ENCODE results near the gene NFKBIZ.

GRCh38 chr3:101879102-101879501 lies 29.8 kb downstream of the NFKBIZ start:
- TF ChIP-seq EZH2phosphoT487 (IDR thresholded peaks at IDR 0.05; ENCODE audit: insufficient read depth, low read depth) (no peak), EZH2 (IDR thresholded peaks at IDR 0.05; ENCODE audit: insufficient read depth, poor library complexity, severe bottlenecking) (no peak)

All from GM23248 (cell line).